Testis (tissue), 3 donors: ENCODE results near the gene GPR27. TPM values are rescaled to one million over a fixed set of nuclear protein-coding genes. Genes with fewer than 3 reads are reported as not detected.

Experiments
- DNase-seq: peaks from one replicate; pipeline ENCODE4 v3.0.0-alpha.2; 2019
- H3K27ac ChIP-seq, 2 donors: fragments of 200-600 bp; sonication (generic); one replicate each; pipeline ENCODE4 v1.5.1; 2019
- H3K27me3 ChIP-seq: fragments of 200-600 bp; sonication (generic); one replicate; pipeline ENCODE4 v1.5.1; 2019
- H3K36me3 ChIP-seq: fragments of 200-600 bp; sonication (generic); one replicate; pipeline ENCODE4 v1.5.1; 2017; ENCODE audit warnings: low read depth; ENCODE audit errors: missing control alignments
- H3K4me1 ChIP-seq: fragments of 200-600 bp; sonication (generic); one replicate; pipeline ENCODE4 v1.5.1; 2019
- H3K4me3 ChIP-seq, 2 donors: fragments of 200-600 bp; sonication (generic); one replicate each; pipeline ENCODE4 v1.5.1; 2017 to 2019
- H3K9me3 ChIP-seq: fragments of 200-600 bp; sonication (generic); one replicate; pipeline ENCODE4 v1.5.1; 2017
- POLR2A ChIP-seq: fragments of 450-650 bp; IDR thresholded peaks from one replicate; pipeline ENCODE4 v1.6.1; 2017; ENCODE audit warnings: antibody characterized with exemption, mild to moderate bottlenecking, moderate library complexity
- whole genome bisulfite sequencing, 2 donors: methylation state at CpG; one replicate each; pipeline ENCODE4 v1.1.5; 2018; 5-methylcytosine and 5-hydroxymethylcytosine counted together
- intact Hi-C: fragments of 100-400 bp; cut with DNase I; formaldehyde crosslinking; loops from one replicate; pipeline ENCODE4 v1.15.1; 2023; ENCODE audit warnings: low total_unique reads
- polyA plus RNA-seq: library from polyadenylated mRNA; stranded (reverse); fragments of 350-450 nt; fragmentation: Illumina TruSeq; extraction: RNeasy Lipid Tissue Mini Kit (QIAGEN cat#74804); gene quantifications from one replicate; pipeline ENCODE4 v1.2.3, GENCODE V29; 2014; ENCODE audit warnings: low read depth, low replicate concordance; ENCODE audit not compliant: insufficient read depth
- total RNA-seq, 2 donors: library from RNA; depleted of rRNA; stranded (reverse); fragments of >200 nt; gene quantifications; one replicate each; pipeline ENCODE4 v1.2.3, GENCODE V29; 2016
- TF ChIP-seq, protein P1 (sequence below), 3 experiments: fragments of 450-650 bp in 2 of 3; fragments of 200-600 bp in 1 of 3; sonication (generic) in 1 of 3; IDR thresholded peaks; one replicate each; pipeline ENCODE4 v1.5.1; 2016 to 2019; ENCODE audit warnings: antibody characterized with exemption in 3 of 3, mild to moderate bottlenecking in 2 of 3, moderate library complexity in 1 of 3

GPR27 gene
- total and polyA plus RNA-seq, 3 donors from 2014 or later = 11.3 to 30.4 (median 28.1) TPM

DNA sequence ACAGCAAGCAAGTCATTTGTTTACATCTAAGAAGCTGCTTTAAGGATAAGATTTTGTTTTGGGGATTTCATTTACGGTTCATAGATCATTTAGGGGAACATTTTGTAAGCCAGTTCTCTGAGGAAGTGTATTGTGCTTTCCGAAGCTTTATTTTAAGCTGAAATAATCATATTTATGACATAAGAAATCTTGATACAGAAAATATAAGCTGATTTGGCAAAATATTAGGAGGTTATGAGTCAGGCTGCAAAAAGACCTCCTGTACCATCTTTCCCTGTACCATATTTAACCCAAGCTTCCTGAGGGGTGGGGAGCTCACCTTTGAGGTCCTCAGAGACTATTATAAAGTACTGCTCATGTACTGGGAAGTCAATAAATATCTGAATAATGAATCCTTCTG, 20.3 kb upstream of the GPR27 start:
- H3K9me3 ChIP-seq = no peaks in the 10 kb centered on the region
- no peaks in the 10 kb centered on the region for H3K27me3 ChIP-seq
- no peak overlapping the region for H3K27ac ChIP-seq
- no peaks in the 10 kb centered on the region for H3K4me1 ChIP-seq
- intact Hi-C loops = no loop called here
- TF ChIP-seq, protein P1, sequence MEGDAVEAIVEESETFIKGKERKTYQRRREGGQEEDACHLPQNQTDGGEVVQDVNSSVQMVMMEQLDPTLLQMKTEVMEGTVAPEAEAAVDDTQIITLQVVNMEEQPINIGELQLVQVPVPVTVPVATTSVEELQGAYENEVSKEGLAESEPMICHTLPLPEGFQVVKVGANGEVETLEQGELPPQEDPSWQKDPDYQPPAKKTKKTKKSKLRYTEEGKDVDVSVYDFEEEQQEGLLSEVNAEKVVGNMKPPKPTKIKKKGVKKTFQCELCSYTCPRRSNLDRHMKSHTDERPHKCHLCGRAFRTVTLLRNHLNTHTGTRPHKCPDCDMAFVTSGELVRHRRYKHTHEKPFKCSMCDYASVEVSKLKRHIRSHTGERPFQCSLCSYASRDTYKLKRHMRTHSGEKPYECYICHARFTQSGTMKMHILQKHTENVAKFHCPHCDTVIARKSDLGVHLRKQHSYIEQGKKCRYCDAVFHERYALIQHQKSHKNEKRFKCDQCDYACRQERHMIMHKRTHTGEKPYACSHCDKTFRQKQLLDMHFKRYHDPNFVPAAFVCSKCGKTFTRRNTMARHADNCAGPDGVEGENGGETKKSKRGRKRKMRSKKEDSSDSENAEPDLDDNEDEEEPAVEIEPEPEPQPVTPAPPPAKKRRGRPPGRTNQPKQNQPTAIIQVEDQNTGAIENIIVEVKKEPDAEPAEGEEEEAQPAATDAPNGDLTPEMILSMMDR (IDR thresholded peaks at IDR 0.05) = no peak
- no peak for TF ChIP-seq POLR2A
- DNase-seq = no peak
- 93 to 95% methylated on average over 2 of the region's 2 CpGs for WGBS, 2 donors
- H3K4me3 ChIP-seq = no peak overlapping the region
- no peaks in the 10 kb centered on the region for H3K36me3 ChIP-seq

DNA sequence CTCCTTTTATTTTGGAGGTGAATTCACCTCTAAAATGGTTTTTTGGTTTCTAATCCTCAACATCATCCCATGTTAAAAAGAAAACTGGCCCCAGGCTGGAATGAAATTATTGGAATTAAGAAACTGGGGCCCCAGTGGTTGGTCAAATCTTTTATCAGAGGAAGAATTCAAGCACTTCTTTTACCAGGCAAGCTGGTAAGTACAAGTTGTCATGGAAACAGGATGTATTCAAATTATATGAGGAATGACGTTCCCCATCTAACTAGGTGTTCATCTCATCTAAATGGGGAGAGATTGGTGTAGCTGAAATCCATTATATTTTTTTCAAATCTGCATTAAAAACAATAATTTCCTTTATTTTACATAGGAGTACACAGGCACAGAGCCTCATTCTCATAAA, 18.8 kb upstream of the GPR27 start:
- Histone ChIP-seq H3K4me1 (no peaks in the 10 kb centered on the region), H3K27ac (no peak overlapping the region), H3K9me3 (no peaks in the 10 kb centered on the region), H3K36me3 (no peaks in the 10 kb centered on the region), H3K4me3 (no peak overlapping the region), H3K27me3 (no peaks in the 10 kb centered on the region)
- 80 to 83% methylated on average over 1 of the region's 1 CpG for WGBS, 2 donors
- no peak for DNase-seq
- intact Hi-C loops = no loop called here
- TF ChIP-seq POLR2A = no peak
- TF ChIP-seq, protein P1 (IDR thresholded peaks at IDR 0.05) = no peak

DNA sequence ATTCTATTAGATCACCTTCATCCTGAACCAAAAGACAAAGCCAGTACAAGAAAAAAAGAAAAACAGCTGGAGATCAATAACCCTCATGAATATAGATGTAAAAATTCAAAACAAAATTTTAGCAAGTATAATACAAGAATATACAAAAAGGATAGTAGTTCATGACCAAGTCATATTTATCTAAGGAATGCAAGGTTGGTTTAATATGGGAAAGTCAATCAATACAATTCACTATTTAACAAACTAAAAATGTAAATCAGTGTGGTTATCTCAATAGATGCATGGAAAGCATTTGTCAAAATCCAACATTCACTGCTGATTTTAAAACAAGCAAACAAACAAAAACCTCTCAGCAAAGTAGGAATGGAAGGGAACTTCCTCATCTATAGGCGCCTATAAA, 11.0 kb upstream of the GPR27 start:
- TF ChIP-seq POLR2A = no peak
- TF ChIP-seq, protein P1 (IDR thresholded peaks at IDR 0.05) = no peak
- no peaks in the 10 kb centered on the region for H3K27me3 ChIP-seq
- DNase-seq = no peak
- H3K36me3 ChIP-seq = no peaks in the 10 kb centered on the region
- intact Hi-C loops = no loop called here
- WGBS, 2 donors = 97 to 100% methylated on average over 1 of the region's 1 CpG
- H3K9me3 ChIP-seq = no peaks in the 10 kb centered on the region
- no peaks in the 10 kb centered on the region for H3K4me1 ChIP-seq
- no peak overlapping the region for H3K4me3 ChIP-seq
- no peak overlapping the region for H3K27ac ChIP-seq

DNA sequence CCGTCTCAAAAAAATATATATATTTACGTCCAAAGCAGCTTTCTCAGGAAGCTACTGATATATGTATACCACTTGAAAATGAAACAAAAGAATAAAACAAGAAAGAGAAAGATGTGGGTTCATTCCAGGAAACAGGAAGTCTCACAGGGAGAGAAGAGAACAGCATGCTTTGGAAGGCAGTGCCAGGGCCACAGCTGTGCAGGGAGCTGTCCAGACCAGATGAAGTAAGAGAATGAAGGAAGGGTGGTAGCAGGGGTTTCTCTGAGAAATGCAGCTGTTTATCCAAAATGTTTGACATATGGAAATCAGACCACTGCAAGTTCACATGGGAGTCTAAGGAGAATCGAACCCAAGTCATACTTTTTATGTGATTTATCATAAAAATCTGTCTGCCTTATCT, 8.9 kb upstream of the GPR27 start:
- H3K4me1 ChIP-seq = no peaks in the 10 kb centered on the region
- no peaks in the 10 kb centered on the region for H3K27me3 ChIP-seq
- DNase-seq = no peak
- intact Hi-C loops = no loop called here
- H3K9me3 ChIP-seq = no peaks in the 10 kb centered on the region
- no peak overlapping the region for H3K27ac ChIP-seq
- no peaks in the 10 kb centered on the region for H3K36me3 ChIP-seq
- 81 to 87% methylated on average over 3 of the region's 3 CpGs for WGBS, 2 donors
- no peak overlapping the region for H3K4me3 ChIP-seq
- TF ChIP-seq, protein P1 (IDR thresholded peaks at IDR 0.05) = no peak
- TF ChIP-seq POLR2A = no peak

DNA sequence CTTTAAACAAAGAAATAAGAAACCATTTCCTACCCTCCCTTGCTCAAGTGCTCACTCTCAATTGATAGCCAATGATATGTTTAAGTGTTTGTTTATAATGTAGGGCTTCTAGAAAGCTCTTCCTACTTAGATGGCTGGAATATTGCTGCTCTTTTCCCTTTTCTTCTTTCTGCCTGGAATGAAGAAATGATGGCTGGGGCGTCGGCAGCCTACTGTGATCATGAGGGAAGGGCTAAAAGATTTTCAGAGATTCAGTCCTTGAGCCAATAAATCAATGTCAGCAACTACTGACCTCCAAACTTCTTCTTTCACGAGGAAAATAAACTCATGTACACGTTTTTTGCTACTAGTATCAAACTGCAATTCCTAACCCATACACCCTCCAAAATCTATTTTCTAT, 2.1 kb upstream of the GPR27 start:
- intact Hi-C loops = no loop called here
- H3K27me3 ChIP-seq = no peaks in the 10 kb centered on the region
- WGBS, 2 donors = 75 to 79% methylated on average over 4 of the region's 4 CpGs
- no peak overlapping the region for H3K27ac ChIP-seq
- H3K4me3 ChIP-seq = no peak overlapping the region
- peaks cover 4% of the 10 kb centered on the region for H3K4me1 ChIP-seq
- H3K36me3 ChIP-seq = no peaks in the 10 kb centered on the region
- no peaks in the 10 kb centered on the region for H3K9me3 ChIP-seq
- TF ChIP-seq, protein P1 (IDR thresholded peaks at IDR 0.05) = no peak
- TF ChIP-seq POLR2A = no peak
- no peak for DNase-seq
